Suprapubic skin (tissue), 4 donors: ENCODE measurements around the gene TLR6. TPM values are rescaled to one million over a fixed set of nuclear protein-coding genes. Genes with fewer than 3 reads are reported as not detected.
"Not testable (repeated sequence)": the region's sequence is repeated elsewhere in the genome, so short reads cannot be mapped to it uniquely, and the experiment has no call there.

ENCODE experiments used
- DNase-seq, 2 donors: peaks; one replicate each; pipeline ENCODE4 v3.0.0-alpha.2; 2019; ENCODE audit warnings: low spot score in 2 of 2
- H3K27ac ChIP-seq: fragments of 200-600 bp; sonication (generic); one replicate; pipeline ENCODE4 v1.5.1; 2019
- H3K27me3 ChIP-seq: fragments of 200-600 bp; sonication (generic); one replicate; pipeline ENCODE4 v1.5.1; 2019
- H3K36me3 ChIP-seq: fragments of 200-600 bp; sonication (generic); one replicate; pipeline ENCODE4 v1.5.1; 2019
- H3K4me1 ChIP-seq: fragments of 200-600 bp; sonication (generic); one replicate; pipeline ENCODE4 v1.5.1; 2019
- H3K4me3 ChIP-seq: fragments of 200-600 bp; sonication (generic); one replicate; pipeline ENCODE4 v1.5.1; 2019; ENCODE audit warnings: mild to moderate bottlenecking
- H3K9me3 ChIP-seq: fragments of 200-600 bp; sonication (generic); one replicate; pipeline ENCODE4 v1.5.1; 2019
- EP300 ChIP-seq: sonication (generic); formaldehyde crosslinking; IDR thresholded peaks from one replicate; pipeline ENCODE4 v1.6.1; 2017; ENCODE audit warnings: antibody characterized with exemption
- POLR2A ChIP-seq, 2 donors: fragments of 450-650 bp; IDR thresholded peaks; one replicate each; pipeline ENCODE4 v1.6.1; 2017; ENCODE audit warnings: antibody characterized with exemption in 2 of 2, mild to moderate bottlenecking in 2 of 2, moderate library complexity in 2 of 2
- POLR2AphosphoS5 ChIP-seq, 3 donors: sonication (generic); formaldehyde crosslinking; IDR thresholded peaks; one replicate each; pipeline ENCODE4 v1.6.1; 2017; ENCODE audit warnings: antibody characterized with exemption in 3 of 3
- WGBS: methylation state at CpG from one replicate; pipeline ENCODE4 v1.1.5; 2018; 5-methylcytosine and 5-hydroxymethylcytosine counted together
- total RNA-seq, 4 donors: library from RNA; depleted of rRNA; stranded (reverse); fragments of >200 nt; gene quantifications; one replicate each; pipeline ENCODE4 v1.1.0, GENCODE V29; 2016
- TF ChIP-seq, protein P1 (sequence below), 2 donors: fragments of 200-600 bp in 1 of 2; fragments of 450-650 bp in 1 of 2; sonication (generic) in 1 of 2; IDR thresholded peaks; one replicate each; pipeline ENCODE4 v1.5.1; 2016 to 2019; ENCODE audit warnings: antibody characterized with exemption in 2 of 2, mild to moderate bottlenecking in 1 of 2, moderate library complexity in 1 of 2

Gene TLR6
- total RNA-seq, 4 donors from 2014 or later: 2.1 to 6.4 (median 2.5) TPM

DNA sequence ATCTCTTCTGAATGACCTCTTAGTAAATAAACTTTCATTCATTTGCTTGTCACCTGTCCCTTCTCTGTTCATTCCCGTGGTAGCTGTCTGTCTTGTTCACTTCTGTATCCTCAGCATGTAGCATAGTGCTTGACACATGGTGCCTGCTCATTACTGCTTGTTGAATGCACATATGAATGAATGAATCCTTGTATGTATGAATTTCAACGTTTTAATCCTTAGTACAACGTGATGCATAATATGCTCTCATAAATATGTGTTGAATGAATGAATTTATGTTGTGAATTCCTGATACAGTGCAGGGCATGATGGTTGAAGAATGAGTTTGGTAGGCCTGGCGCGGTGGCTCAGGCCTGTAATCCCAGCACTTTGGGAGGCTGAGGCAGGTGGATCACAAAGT is 76.8 kb downstream of the TLR6 start:
- Histone ChIP-seq H3K4me3 (no peak overlapping the region), H3K9me3 (no peaks in the 10 kb centered on the region), H3K4me1 (peaks cover 6% of the 10 kb centered on the region), H3K36me3 (no peaks in the 10 kb centered on the region), H3K27ac (no peak overlapping the region), H3K27me3 (no peaks in the 10 kb centered on the region)
- TF ChIP-seq, protein P1, sequence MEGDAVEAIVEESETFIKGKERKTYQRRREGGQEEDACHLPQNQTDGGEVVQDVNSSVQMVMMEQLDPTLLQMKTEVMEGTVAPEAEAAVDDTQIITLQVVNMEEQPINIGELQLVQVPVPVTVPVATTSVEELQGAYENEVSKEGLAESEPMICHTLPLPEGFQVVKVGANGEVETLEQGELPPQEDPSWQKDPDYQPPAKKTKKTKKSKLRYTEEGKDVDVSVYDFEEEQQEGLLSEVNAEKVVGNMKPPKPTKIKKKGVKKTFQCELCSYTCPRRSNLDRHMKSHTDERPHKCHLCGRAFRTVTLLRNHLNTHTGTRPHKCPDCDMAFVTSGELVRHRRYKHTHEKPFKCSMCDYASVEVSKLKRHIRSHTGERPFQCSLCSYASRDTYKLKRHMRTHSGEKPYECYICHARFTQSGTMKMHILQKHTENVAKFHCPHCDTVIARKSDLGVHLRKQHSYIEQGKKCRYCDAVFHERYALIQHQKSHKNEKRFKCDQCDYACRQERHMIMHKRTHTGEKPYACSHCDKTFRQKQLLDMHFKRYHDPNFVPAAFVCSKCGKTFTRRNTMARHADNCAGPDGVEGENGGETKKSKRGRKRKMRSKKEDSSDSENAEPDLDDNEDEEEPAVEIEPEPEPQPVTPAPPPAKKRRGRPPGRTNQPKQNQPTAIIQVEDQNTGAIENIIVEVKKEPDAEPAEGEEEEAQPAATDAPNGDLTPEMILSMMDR (IDR thresholded peaks at IDR 0.05): no peak
- TF ChIP-seq POLR2AphosphoS5 (IDR thresholded peaks at IDR 0.05): no peak
- TF ChIP-seq EP300: no peak
- no peak for TF ChIP-seq POLR2A (IDR thresholded peaks at IDR 0.05)
- DNase-seq: no peak
- WGBS: 88% methylated on average over 5 of the region's 5 CpGs

DNA sequence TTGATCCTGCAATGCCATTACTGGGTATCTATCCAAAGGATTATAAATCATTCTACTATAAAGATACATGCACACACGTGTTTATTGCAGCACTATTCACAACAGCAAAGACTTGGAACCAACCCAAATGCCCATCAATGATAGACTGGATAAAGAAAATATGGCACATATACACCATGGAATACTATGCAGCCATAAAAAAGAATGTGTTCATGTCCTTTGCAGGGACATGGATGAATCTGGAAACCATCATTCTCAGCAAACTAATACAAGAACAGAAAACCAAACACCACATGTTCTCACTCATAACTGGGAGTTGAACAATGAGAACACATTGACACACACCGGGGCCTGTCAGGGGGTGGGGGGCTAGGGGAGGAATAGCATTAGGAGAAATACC is 78.7 kb downstream of the TLR6 start:
- H3K4me1 ChIP-seq: peaks cover 11% of the 10 kb centered on the region
- not testable (repeated sequence) for H3K9me3 ChIP-seq, H3K36me3 ChIP-seq, H3K27ac ChIP-seq, H3K4me3 ChIP-seq, H3K27me3 ChIP-seq, DNase-seq
- 63% methylated on average over 2 of the region's 2 CpGs for WGBS

DNA sequence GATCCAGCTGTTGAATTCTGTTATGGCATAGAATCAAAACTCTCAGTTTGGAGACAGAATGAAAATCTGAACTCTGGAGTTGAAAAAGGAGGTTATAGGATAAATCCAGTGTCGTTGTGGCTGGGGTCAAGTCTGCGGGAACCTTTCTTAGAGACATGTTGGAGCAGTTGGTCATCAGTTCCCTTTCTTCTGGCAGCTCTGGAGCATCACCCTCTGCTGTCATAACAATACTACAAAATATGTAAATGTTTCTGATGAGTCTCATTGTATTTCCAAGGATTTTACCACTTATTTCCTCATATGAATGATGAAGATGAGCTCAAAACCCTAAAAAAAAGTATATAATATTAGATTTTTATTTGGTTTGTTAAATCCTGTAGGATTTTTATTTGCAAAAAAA is 81.3 kb downstream of the TLR6 start:
- Histone ChIP-seq H3K4me3 (no peak overlapping the region), H3K27ac (no peak overlapping the region), H3K9me3 (no peaks in the 10 kb centered on the region), H3K36me3 (no peaks in the 10 kb centered on the region), H3K4me1 (peaks cover 8% of the 10 kb centered on the region), H3K27me3 (no peaks in the 10 kb centered on the region)
- TF ChIP-seq POLR2AphosphoS5 (IDR thresholded peaks at IDR 0.05): no peak
- no peak for TF ChIP-seq EP300
- TF ChIP-seq, protein P1 (IDR thresholded peaks at IDR 0.05): no peak
- TF ChIP-seq POLR2A (IDR thresholded peaks at IDR 0.05): no peak
- 87% methylated on average over 2 of the region's 2 CpGs for WGBS
- DNase-seq: no peak

DNA sequence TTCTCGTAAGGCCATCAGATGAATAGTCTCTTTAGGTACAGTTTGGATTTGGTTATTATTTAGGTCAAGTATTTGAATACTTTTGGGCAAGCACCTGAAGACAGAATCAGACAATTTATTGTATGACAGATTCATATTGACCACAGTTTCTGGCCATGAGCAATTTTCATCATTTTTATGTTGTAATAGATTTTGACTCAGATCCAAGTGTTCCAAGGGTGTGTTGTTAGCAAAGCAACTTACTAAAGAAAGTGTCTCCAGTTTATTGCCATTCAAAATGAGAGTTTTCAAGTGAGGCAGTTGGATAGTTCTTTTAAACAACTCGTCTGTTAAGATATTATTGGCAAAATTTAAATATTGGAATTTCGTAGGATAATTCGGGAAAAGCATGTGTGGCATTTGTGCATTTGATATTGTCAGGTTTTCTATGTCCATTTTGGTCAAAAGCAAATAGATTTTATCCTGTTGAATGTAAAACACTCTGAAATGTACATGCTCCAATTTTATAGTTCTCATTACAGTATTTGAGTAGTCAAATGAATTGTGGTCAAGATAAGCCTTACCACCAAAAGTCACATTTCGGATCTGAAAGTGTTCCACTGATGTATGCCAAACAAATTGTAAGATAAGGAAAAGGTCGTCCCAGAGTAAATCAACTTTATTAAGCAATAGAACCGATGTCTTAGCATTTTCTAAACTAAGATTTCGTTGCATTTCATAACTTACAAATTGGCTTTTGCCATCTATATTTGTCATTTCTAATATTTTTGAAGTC is 82.2 kb downstream of the TLR6 start:
- Histone ChIP-seq H3K4me1 (peaks cover 15% of the 10 kb centered on the region), H3K27me3 (no peaks in the 10 kb centered on the region), H3K36me3 (no peaks in the 10 kb centered on the region), H3K4me3 (no peak overlapping the region), H3K27ac (no peak overlapping the region), H3K9me3 (no peaks in the 10 kb centered on the region)
- 70% methylated on average over 8 of the region's 8 CpGs for WGBS
- no peak for DNase-seq
- no peak for TF ChIP-seq EP300
- TF ChIP-seq POLR2A (IDR thresholded peaks at IDR 0.05): no peak
- TF ChIP-seq POLR2AphosphoS5 (IDR thresholded peaks at IDR 0.05): no peak
- TF ChIP-seq, protein P1 (IDR thresholded peaks at IDR 0.05): no peak

Other genes starting within 250 kb of the TLR6 start
- 100 to 1,000 TPM; 169 to 240 (median 223) TPM for gene KLF3, start 192.6 kb downstream of the TLR6 start, total RNA-seq
- under 1 TPM in 2 of 4 donors, not detected in 2; 0.16 to 0.17 TPM for gene TLR10, start 73.8 kb downstream of the TLR6 start, total RNA-seq
- gene TLR1, start 52.0 kb downstream of the TLR6 start, total RNA-seq: 1 to 10 TPM; 6.7 to 9.8 (median 8.9) TPM
- gene FAM114A1, start 11.0 kb upstream of the TLR6 start, total RNA-seq: 10 to 100 TPM; 36.9 to 85.9 (median 44.5) TPM
- gene TMEM156, start 175.6 kb upstream of the TLR6 start, total RNA-seq: not detected
- gene KLHL5, start 205.4 kb upstream of the TLR6 start, total RNA-seq: 10 to 100 TPM in 1 of 4 donors, 1 to 10 TPM in 3; 5.1 to 13.2 (median 8.3) TPM